GM13977 (cell line): ENCODE data around the gene CPHXL.

Source experiments
- DNase-seq: peaks from one replicate; pipeline ENCODE4 v3.0.0; 2012; ENCODE audit warnings: low spot score
- CTCF ChIP-seq: IDR thresholded peaks from 2 replicates; pipeline ENCODE4 v1.5.1; 2012; ENCODE audit warnings: mild to moderate bottlenecking, control low read depth; ENCODE audit not compliant: insufficient read depth; ENCODE audit errors: extremely low read depth, missing control alignments
- in situ Hi-C: fragments of 300-500 bp; cut with MboI; formaldehyde crosslinking; loops from one replicate; pipeline ENCODE4 v1.12.0; 2022; ENCODE audit warnings: low sequenced_read_pairs, low pct_unique_long_range_greater_than_20kb, mixed read lengths, inconsistent platforms; ENCODE audit not compliant: unreplicated experiment

CPHXL gene

GRCh38 chr16:75761108-75761507, 34.8 kb upstream of the CPHXL start:
- no peak for TF ChIP-seq CTCF
- DNase-seq = no peak
- in situ Hi-C loops = loop anchor here (25.0 kb wide), 3 partner anchors 99 to 549 kb away; partner anchors contain the start of genes CTRB1, CTRB2 and TMEM170A

GRCh38 chr16:75760018-75760519, 33.8 kb upstream of the CPHXL start:
- no peak for DNase-seq
- in situ Hi-C loops = loop anchor here (25.0 kb wide), 3 partner anchors 98 to 548 kb away; partner anchors contain the start of genes CTRB1, CTRB2 and TMEM170A
- TF ChIP-seq CTCF = no peak

- in situ Hi-C loops = loop anchor here (25.0 kb wide), 3 partner anchors 96 to 546 kb away; partner anchors contain the start of genes CTRB1, CTRB2 and TMEM170A
- TF ChIP-seq CTCF = no peak
- no peak for DNase-seq
Measured at GRCh38 chr16:75758215-75758614, 31.9 kb upstream of the CPHXL start.

- no peak for TF ChIP-seq CTCF
- in situ Hi-C loops = loop anchor here (25.0 kb wide), 3 partner anchors 92 to 542 kb away; partner anchors contain the start of genes CTRB1, CTRB2 and TMEM170A
- DNase-seq = no peak
Measured at GRCh38 chr16:75754141-75754540, 27.9 kb upstream of the CPHXL start.

GRCh38 chr16:75750528-75750927, 24.2 kb upstream of the CPHXL start:
- TF ChIP-seq CTCF = no peak
- DNase-seq = no peak
- in situ Hi-C loops = loop anchor here (25.0 kb wide), 3 partner anchors 88 to 538 kb away; partner anchors contain the start of genes CTRB1, CTRB2 and TMEM170A

- no peak for TF ChIP-seq CTCF
- DNase-seq = no peak
- in situ Hi-C loops = no loop called here
Measured at GRCh38 chr16:75746359-75746758, 20.1 kb upstream of the CPHXL start.

GRCh38 chr16:75745823-75746222, 19.5 kb upstream of the CPHXL start:
- in situ Hi-C loops = no loop called here
- no peak for TF ChIP-seq CTCF
- peak; percentile 20 for DNase-seq
